PC-9 (cell line): Measurements from ENCODE around the gene INTS4.
"Not testable (repeated sequence)": the region's sequence is repeated elsewhere in the genome, so short reads cannot be mapped to it uniquely, and the experiment has no call there.

Experiments used
- EZH2 ChIP-seq: fragments of 200-600 bp; sonication (generic); IDR thresholded peaks from 2 replicates; pipeline ENCODE4 v1.8.0; 2017; ENCODE audit warnings: antibody characterized with exemption, low read depth
- TF ChIP-seq, protein P1 (sequence below): fragments of 200-600 bp; sonication (generic); conservative IDR thresholded peaks from 2 replicates; pipeline ENCODE4 v1.6.1; 2017; ENCODE audit warnings: mixed run types, antibody characterized with exemption, mild to moderate bottlenecking, moderate library complexity

DNA sequence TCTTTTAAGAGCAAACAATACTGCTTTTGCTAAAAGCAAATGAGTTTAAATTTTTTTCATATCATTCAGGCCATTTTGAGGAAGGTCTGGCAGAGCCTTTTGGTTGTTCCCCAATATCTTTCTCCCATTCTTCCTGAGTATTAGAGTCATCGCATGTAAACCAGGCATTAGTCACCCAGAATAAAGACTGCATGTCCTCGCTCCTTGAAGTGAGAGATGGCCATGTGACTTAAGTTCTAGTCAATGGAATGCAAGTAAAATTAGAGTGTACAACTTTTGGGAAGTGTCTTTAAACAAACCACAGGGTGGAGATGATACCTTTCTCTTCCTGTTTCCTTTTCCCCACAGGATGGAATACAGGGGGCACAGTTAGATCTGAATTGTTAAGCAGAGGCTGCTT lies 76.8 kb downstream of the INTS4 start:
- TF ChIP-seq, protein P1, sequence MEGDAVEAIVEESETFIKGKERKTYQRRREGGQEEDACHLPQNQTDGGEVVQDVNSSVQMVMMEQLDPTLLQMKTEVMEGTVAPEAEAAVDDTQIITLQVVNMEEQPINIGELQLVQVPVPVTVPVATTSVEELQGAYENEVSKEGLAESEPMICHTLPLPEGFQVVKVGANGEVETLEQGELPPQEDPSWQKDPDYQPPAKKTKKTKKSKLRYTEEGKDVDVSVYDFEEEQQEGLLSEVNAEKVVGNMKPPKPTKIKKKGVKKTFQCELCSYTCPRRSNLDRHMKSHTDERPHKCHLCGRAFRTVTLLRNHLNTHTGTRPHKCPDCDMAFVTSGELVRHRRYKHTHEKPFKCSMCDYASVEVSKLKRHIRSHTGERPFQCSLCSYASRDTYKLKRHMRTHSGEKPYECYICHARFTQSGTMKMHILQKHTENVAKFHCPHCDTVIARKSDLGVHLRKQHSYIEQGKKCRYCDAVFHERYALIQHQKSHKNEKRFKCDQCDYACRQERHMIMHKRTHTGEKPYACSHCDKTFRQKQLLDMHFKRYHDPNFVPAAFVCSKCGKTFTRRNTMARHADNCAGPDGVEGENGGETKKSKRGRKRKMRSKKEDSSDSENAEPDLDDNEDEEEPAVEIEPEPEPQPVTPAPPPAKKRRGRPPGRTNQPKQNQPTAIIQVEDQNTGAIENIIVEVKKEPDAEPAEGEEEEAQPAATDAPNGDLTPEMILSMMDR: not testable (repeated sequence)
- TF ChIP-seq EZH2: not testable (repeated sequence)
